Sigmoid colon (tissue), 4 donors: ENCODE data around the gene C1S.

ENCODE experiments used
- EP300 ChIP-seq, 4 donors: sonication (generic); formaldehyde crosslinking; IDR thresholded peaks; one replicate each; pipeline ENCODE4 v1.6.1; 2017; ENCODE audit warnings: antibody characterized with exemption in 4 of 4
- TF ChIP-seq, protein P1 (sequence below), 4 experiments: fragments of 450-650 bp in 3 of 4; fragments of 200-600 bp in 1 of 4; IDR thresholded peaks; one replicate each; pipeline ENCODE4 v1.5.1; 2016 to 2019; ENCODE audit warnings: antibody characterized with exemption in 4 of 4, mild to moderate bottlenecking in 3 of 4, moderate library complexity in 2 of 4

DNA sequence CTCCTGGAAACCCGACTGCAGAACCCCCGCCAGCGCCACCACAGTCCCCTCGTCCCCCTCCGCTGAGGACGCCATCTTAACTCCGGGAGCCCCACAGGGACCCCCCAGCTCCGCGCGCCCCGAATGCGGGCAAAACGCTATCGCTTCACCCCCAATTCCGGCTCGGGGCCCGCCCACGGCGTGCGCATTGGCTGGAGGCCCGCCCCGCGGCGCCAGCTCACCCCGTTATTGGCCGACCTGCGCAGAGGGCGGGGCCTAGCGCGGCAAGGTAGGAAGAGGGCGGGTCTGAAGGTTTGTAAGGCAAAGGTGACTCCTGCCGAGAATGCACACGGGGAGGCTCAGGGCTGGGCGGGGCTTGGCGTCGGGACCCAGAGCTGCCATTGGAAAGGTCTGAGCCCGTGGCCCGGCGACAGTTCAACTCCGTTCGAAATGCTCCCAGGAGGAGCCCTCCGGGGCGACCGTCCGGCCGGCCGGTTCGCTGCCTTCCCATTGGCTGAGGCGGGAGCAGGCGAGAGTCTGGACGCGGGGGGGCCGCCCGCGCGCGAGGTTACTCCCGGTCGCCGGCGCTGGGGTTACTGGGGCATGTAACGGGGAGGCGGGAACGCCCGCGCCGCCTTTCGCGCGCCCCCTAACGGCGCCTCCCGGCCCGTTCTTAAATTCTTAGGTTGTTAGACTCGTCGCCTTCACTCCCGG, 42.0 kb upstream of the C1S start, which contains the start of gene LPCAT3:
- TF ChIP-seq, protein P1, sequence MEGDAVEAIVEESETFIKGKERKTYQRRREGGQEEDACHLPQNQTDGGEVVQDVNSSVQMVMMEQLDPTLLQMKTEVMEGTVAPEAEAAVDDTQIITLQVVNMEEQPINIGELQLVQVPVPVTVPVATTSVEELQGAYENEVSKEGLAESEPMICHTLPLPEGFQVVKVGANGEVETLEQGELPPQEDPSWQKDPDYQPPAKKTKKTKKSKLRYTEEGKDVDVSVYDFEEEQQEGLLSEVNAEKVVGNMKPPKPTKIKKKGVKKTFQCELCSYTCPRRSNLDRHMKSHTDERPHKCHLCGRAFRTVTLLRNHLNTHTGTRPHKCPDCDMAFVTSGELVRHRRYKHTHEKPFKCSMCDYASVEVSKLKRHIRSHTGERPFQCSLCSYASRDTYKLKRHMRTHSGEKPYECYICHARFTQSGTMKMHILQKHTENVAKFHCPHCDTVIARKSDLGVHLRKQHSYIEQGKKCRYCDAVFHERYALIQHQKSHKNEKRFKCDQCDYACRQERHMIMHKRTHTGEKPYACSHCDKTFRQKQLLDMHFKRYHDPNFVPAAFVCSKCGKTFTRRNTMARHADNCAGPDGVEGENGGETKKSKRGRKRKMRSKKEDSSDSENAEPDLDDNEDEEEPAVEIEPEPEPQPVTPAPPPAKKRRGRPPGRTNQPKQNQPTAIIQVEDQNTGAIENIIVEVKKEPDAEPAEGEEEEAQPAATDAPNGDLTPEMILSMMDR (IDR thresholded peaks at IDR 0.05): peak; percentile 68 to 84 (median 74)
- TF ChIP-seq EP300 (IDR thresholded peaks at IDR 0.05): peak in 1 of 4 donors; percentile 49
